Measurements from ENCODE around the gene GNLY. TPM values are rescaled to one million over a fixed set of nuclear protein-coding genes. Genes with fewer than 3 reads are reported as not detected.

The GNLY gene
- total and polyA plus RNA-seq, 2 of the 13 experiments (the other 11 are each of a cell fraction or from before 2014, with no cell fraction given) = not detected

GRCh38 chr2:85663594-85664565, 30.3 kb upstream of the GNLY start:
- intact Hi-C loops (cut with micrococcal nuclease; ENCODE audit: unreplicated experiment) = no loop called here
- no peak overlapping the region for H2AFZ ChIP-seq (ENCODE audit: low read length)
- no peaks in the 10 kb centered on the region for H3K79me2 ChIP-seq (ENCODE audit: insufficient read depth, low read length)
- ChIA-PET POLR2A (no interaction called here), CTCF (ENCODE audit: low intra/inter-chr PET ratio, low total read pairs) (no interaction called here)
- no peak overlapping the region for H3K4me2 ChIP-seq (ENCODE audit: low read depth, low read length)
- no peak overlapping the region for H3K9ac ChIP-seq (ENCODE audit: insufficient read depth, low read depth, low read length)
- no peak for ATAC-seq
- no peak overlapping the region for H3K4me3 ChIP-seq (replicated peaks in 1 of 3; ENCODE audit: insufficient read depth in 1 of 3, low read depth in 2 of 3, low read length in 3 of 3)
- TF ChIP-seq SP4 (CRISPR knock-in tag; IDR thresholded peaks at IDR 0.05) = no peak
- no peak for TF ChIP-seq ZSCAN25 (CRISPR knock-in tag; IDR thresholded peaks at IDR 0.05)
- TF ChIP-seq KAT2B (IDR thresholded peaks at IDR 0.05; ENCODE audit: borderline replicate concordance, low read depth, low read length) = no peak
- TF ChIP-seq ZBTB33 (CRISPR knock-in tag; IDR thresholded peaks at IDR 0.05) = peak; percentile 82
- no peak for TF ChIP-seq ZC3H13 (CRISPR knock-in tag; IDR thresholded peaks at IDR 0.05)
- no peaks in the 10 kb centered on the region for H4K20me1 ChIP-seq (ENCODE audit: insufficient read depth, low read length)
- WGBS (ENCODE audit: low lambda C conversion rate) = 89% methylated on average over 22 of the region's 23 CpGs
- peaks cover 0 to 19% of the 10 kb centered on the region in 2 experiments; a peak in 3 of 5 replicates for H3K27me3 ChIP-seq (ENCODE audit: control insufficient read depth in 1 of 2, insufficient read depth in 2 of 2, low read length in 2 of 2)
- H3K9me3 ChIP-seq (ENCODE audit: low read length) = no peaks in the 10 kb centered on the region
- in situ Hi-C loops (cut with HindIII; ENCODE audit: extremely low pct_ligation_motif_present, low pct_unique_long_range_greater_than_20kb) = no loop called here
- H3K4me1 ChIP-seq (ENCODE audit: insufficient read depth, low read length) = peaks cover 25% of the 10 kb centered on the region
- FAIRE-seq = no peak
- no peak for DNase-seq (ENCODE audit: low spot score)
- no peak overlapping the region for H3K27ac ChIP-seq (ENCODE audit: extremely low read length, insufficient read depth, low read length)
- H3K36me3 ChIP-seq (replicated peaks in 1 of 2; ENCODE audit: control insufficient read depth in 1 of 2, insufficient read depth in 2 of 2, low read length in 2 of 2) = no peaks in the 10 kb centered on the region
- no TSS peak for BruUV-seq (replicated peaks)
